KG1 (cell line): Measurements from ENCODE around the gene ZNF506.
"Not testable (repeated sequence)": the region's sequence is repeated elsewhere in the genome, so short reads cannot be mapped to it uniquely, and the experiment has no call there.

ENCODE experiments used
- DNase-seq: peaks from one replicate; lab custom pipeline; 2025; lab: John Stamatoyannopoulos, UW

The ZNF506 gene

DNA sequence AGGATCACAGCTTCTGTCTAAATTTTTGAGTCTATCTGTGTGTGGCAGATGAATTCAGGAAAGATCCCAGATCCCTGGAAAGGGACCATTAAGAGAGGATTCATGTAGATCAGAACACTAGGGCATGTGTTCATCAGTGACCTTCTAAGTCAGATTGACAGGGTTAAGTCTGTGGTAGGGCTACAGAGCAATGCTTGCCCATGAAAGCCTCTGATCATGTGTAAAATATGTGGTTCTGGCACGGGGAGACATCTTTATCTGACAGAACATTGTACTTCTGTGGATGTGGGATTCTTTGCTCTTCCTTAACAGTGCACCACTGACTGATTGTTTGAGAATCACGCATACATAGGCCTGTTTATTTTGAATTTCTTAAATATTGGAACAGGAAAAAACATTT lies 42.9 kb downstream of the ZNF506 start:
- DNase-seq: no peak

DNA sequence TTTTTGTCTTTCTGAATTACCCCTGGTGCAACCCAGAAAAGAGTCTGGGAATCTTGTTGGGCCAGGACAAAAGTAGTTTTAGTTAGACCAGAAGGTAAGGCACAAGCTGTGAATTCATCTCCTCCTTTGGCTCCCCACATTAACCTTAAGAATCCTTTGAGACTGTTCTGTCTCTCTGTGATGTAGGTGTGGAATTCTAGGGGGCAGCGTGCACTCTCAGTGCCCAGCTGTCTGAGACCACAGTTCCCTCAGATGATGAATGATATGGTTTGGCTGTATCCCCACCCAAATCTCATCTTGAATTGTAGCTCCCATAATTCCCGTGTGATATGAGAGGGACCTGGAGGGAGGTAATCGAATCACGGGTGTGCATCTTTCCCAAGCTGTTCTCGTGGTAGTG lies 43.9 kb downstream of the ZNF506 start:
- no peak for DNase-seq

DNA sequence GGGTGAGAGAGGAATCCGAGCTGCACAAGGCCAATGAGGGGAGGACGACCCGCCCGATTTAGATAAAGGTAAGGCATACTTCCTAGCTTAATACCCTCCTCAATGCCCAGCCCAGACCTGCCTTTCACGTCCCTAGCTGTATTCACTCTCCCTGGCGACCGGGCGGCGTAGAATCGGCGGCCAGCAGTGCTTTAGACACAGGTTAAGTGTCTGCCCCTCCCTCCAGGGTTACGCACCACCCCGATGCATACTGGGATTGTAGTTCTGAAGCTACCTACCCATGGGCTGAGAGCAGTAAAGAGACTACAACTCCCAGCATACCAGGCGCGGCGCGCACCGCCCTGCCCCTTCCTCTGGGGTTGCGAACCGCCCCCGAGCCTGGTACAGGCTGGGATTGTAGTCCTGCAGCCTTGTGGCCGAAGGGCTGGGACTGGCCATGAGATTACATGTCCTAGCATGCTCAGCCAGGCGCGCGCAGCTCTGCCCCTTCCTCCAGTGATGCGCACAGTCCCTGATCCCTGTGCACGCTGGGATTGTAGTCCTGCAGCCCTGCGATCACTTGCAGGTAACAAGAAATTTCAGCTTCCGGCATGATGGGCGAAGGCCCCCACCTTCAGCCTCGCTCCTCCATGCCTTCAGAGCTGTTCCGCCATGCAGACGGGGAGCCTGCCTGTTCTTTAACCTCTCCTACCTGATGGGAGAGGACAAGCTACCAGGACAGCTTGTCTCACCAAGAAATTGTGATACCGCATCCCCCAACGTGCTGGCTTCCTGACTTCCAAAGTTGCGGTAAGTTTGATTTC lies 45.1 kb downstream of the ZNF506 start:
- peak; percentile 87 for DNase-seq

DNA sequence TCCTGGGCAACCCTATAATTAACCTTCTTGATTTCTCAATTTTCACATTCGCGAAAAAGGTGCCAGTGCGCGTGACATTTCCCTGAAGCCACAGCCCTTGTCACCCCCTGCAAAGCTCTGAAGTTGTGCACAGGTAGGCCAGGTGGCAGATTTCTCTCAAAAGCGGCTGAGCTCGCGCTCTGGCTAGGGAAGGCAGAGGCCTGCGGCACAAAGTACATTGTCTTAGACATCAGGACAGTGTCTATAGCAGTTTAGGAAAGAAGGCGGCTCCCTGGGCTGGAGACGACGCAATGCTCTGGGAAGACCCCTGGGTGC lies 45.7 kb downstream of the ZNF506 start:
- no peak for DNase-seq

DNA sequence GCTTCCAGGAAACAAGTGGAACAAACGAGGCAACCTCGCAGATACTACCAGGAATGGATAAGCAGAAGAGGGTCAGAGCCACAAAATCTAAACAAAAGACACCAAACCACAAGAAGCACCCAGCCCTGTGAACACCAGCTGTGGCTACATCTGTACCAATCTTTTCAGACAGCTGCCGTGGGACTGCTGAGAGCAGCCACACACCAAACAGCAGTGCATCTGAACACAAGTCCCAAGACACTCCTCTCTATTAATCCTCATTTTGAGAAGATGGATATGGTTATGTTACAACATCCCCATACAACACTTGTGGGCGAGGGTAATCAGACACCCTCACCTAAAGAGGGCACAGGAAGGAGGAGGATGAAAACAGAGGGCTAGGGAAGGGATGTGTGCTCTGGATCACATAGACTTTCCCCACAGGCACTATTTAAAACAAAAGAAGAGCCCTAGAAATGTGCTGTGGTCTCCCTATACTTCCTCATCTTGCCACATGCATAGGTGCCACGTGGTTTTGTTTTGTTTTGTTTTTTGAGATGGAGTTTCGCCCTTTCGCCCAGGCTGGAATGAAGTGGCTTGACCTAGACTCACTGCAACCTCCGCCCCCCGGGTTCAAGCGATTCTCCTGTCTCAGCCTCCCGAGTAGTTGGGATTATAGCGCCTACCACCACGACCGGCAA lies 47.1 kb downstream of the ZNF506 start:
- no peak for DNase-seq

DNA sequence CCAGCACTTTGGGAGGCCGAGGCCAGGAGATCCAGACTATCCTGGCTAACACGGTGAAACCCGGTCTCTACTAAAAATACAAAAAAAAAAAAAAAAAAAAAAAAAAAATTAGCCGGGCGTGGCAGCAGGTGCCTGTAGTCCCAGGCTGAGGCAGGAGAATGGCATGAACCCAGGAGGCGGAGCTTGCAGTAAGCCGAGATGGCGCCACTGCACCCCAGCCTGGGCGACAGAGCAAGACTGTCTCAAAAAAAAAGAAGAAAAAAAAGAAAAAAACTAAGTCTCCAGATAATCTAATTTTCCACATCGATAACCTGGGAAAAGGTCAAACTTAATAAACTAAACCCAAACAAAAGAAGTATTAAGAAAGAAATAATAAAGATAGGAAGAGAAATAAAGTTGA lies 49.6 kb downstream of the ZNF506 start:
- not testable (repeated sequence) for DNase-seq

DNA sequence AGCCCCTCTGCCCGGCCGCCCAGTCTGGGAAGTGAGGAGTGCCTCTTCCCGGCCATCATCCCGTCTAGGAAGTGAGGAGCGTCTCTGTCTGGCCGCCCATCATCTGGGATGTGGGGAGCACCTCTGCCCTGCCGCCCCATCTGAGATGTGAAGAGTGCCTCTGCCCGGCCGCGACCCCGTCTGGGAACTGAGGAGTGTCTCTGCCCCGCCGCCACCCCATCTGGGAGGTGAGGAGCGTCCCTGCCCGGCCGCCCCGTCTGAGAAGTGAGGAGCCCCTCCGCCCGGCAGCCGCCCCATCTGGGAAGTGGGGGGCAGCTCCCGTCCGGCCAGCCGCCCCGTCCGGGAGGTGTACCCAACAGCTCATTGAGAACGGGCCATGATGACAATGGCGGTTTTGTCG lies 51.6 kb downstream of the ZNF506 start:
- not testable (repeated sequence) for DNase-seq

DNA sequence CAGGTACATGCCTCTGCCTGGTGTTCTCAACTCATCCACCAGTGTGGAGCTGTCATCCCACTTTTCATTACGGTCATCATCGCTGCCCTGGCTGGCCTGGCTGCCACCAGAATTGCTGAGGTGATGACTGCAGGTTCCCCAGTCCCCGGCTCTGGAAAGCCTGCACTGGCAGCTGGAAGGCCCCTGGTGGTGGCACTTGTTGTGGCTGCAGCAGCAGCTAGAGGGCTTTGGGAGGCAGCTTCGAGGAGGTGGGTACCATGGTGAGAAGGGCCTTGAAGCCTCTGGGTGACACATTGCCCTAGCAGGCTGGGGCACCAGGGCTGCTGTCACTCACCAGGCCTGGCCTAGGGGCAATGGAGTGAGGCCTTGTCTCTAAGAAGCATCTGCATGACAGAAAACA lies 63.4 kb downstream of the ZNF506 start:
- DNase-seq: no peak

DNA sequence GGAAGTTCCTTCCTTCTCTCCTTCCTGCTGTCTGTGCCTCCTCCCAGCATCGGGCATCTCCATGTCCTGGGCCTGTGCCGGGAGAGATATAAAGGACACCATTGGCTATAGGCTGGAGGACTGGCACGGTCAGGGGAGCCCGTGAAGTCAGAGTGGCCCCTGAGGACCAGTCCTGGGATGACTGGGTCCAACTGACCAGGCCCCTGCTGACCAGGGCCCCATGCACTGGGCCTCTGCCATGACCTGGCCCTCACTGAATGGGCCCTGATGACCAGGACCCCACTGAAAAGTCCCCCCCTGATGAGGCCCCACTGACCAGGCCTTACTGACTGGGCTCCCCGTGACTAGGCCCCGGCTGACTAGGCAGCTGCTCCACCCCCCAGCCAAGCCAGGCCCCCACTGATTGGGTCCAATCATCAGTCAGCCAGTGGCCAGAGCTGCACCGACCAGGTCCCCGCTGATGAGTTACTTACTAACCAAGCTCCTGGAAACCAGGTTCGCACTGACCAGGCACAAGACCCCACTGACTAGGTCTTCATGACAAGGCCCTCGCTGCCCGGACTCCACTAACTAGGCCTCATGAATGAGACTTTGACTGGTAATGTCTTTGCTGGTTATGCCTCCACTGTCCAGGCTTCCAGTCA lies 68.7 kb downstream of the ZNF506 start:
- no peak for DNase-seq

DNA sequence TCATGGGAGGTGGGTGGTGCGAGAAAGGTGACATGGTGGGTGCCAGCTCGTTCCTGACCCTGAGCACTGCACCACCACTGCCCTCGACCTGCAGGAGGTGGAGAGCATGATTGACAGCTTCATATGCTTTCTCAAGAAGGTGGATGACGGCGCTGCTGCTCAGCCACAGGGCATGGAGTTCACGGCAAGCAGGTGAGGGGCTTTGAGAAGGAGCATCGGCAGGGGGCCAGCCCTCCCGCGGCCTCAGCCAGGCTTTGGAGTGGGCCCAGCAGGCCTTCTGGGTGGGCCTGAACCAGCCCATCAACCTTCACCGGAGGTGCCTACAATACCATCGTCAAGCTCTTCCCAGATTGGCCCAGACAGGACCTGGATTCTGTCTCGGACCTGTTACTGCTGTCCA lies 69.7 kb downstream of the ZNF506 start:
- no peak for DNase-seq

DNA sequence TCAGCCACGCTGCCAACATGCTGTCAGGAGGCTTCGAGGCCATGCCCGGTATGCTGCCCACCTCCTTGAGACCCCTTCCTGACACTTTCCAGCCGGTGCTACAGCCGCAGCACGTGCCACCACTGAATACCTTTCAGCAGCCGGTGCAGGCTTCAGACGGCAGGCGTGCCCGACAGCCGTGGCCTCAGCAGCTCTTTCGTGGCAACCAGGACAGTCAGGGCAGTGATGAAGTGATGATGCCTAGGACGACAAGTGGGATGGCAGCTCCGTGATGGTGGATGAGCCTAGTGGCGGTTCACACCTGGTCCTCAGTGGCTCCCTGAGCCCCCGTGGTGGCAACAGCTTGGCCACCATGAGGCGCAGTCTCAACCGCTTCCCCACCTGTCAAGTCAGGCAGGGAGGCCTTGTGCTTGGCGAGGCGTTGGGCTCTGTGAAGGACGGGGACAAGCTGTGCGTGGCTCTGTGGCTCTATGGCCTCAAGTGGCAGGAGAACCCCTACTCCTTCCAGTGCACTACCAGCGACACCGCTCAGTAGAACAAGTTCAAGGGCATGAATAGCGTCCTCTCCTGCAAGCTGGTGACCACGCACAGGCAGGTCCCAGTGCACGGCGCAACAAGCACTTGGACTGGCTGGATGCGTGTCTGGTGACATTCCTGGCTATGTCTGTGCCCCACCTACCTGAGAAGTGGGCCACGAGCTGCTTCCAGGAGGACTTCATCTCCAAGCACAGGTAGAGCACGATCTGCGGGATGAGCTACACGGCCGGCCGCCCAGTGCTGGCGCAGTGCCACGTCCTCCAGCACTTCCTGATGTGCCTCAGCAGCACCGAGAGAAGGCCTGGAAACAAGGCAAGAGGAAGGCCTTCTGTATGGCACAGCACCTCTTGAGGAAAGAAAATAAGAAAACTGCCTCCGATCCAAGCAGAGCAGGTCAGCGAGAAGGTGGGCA lies 70.4 kb downstream of the ZNF506 start:
- DNase-seq: no peak

DNA sequence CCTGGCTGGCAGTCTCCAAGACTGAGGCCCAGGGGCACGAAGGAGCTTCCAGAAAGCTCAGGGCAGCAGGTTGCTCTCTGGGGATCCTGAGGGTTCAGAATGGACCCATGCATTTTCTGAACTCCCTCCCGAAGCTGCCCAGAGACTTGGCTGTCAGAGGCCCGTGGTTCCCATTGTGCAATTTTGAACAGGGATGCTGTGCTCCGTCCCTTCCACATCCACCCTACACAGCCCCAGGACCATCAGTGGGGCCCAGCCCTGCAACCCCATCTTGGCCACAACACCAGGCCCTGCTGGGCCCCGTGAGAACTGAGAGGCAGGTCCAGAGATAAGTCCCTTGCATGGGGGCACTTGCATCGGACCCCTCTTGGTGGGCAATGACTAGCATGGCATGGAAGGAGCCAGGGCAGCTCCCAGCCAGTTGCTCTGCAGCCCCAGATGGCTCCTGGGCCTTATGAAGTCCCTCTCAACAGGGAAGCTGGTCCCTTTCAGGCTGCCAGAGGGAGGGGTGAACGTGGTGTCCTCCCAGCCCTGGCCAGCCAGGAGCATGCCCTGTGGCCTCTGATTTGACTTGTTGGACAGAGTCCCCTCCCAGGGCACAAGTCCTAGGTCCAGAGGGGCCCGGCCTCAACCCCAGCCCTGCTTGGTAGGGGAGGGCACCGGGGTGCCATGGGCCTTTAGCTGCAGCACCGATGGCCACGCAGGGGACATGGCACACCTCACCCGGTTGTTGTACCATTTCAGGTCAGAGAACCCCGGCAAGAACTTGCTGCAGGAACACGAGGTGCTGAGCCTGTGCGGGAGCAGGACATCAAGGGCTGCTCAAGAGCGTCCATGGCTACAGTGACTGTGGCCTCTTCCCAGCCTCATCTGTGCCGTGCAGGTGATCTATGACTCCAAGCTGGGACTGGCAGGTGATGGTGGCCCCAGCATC lies 71.4 kb downstream of the ZNF506 start:
- DNase-seq: no peak

DNA sequence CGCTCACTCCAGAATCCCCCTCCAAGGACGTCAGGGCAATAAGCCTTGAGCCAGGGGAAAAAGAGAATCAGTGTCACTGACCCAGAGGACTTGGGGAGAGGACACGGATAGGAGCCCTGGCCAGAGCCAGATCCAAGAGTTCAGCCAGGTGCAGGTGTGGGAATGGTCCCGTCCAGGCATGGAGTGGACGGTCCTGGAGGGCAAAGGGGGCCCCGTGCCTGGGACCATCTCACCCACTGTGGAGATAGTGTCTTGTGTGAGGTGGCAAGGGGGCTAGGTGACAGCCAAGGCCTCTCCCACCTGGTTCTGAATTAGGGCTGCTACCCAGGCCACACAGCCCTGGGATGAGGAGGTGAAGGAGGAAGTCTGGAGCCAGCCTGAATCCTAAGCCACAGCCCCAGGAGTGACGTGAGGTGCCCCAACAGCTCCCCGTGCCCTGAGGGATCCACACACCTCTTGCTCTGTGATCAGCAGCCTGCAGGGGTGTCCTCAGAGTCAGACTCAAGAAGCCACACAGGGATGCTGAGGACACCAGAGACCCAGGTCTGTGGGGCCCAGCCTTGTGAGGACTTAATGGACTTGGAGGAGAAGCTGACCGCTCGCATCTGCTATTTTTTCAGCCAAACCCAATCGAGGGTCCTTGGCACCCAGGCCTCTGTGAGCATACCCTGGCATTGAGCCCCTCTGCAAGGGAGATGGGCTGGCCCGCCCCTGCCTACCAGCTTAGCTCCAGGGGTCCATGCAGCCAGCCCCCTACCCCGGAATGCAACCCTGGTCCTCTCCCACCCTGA lies 72.2 kb downstream of the ZNF506 start:
- DNase-seq: no peak

DNA sequence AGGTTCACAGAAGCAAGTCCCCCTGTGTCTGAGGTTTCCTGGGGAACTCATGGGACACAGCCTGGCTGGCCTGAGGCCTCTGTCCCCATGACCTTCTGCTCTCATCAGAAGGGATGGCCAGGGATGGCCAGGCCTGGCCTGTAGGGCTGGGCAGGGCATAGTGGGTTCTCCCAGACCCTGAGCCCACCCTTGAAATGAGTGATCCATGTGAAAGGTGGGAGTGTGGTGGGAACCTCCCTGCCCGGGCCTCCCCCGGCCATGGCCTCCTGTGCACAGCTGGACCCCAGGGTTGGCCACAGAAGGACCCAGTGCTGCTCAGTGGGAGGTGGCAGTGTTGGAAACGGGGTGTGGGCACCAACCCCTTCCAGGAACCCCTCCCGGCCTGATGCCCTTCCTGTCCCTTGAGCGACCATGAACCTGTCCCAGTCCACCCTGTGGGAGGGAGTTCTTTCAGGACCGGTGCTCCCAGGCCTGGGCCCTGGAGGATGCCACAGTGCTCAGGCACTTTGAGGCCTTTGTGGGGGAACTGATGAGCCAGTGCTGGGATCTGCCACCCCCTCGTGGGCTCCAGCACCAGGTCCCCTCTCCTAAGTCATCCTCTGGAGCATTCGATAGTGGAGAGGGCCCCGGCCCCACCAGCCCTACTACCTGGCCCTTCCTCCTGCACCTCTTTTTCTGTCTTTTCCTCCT lies 73.2 kb downstream of the ZNF506 start:
- DNase-seq: no peak

DNA sequence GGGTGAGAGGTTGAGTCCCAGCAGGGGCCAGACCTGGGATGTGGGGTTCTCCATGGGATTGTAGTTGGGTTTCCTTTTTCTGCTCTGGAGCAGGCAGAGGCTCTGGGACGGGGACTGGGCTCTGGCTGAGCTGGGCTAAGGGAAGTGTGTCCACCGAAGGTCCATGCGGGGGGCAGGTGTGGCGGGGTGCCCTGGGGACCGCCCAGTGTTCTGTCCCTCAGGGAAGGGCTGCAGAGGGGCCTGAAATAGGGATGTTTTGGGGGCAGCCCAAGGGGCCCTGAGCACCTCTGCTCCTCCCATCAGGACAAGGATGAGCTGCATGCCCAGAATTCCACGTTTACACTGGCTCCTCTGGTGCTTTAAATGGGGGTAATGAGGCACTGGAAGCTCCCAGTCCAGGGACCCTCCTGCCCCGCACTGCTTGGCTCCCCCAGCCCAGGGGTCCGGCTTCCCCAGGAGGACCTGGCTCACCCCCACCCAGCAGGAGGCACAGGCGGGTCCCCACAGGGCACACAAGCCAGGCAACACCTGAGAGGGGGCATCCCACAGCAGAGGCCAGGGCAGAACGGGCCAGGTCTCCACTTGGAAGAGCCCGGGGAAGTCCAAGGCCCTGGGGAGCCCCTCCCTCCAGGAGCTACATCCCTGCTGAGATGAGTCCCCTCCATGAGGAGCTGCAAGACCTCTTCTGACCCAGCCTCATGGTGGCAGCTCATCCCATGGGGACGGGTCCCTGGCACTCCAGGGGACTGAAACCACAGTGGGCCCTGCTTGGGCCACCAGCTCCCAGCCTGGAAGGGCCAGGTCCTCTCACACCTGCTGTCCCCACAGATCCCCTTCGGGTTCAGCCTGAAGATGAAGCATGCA lies 74.0 kb downstream of the ZNF506 start:
- DNase-seq: no peak

DNA sequence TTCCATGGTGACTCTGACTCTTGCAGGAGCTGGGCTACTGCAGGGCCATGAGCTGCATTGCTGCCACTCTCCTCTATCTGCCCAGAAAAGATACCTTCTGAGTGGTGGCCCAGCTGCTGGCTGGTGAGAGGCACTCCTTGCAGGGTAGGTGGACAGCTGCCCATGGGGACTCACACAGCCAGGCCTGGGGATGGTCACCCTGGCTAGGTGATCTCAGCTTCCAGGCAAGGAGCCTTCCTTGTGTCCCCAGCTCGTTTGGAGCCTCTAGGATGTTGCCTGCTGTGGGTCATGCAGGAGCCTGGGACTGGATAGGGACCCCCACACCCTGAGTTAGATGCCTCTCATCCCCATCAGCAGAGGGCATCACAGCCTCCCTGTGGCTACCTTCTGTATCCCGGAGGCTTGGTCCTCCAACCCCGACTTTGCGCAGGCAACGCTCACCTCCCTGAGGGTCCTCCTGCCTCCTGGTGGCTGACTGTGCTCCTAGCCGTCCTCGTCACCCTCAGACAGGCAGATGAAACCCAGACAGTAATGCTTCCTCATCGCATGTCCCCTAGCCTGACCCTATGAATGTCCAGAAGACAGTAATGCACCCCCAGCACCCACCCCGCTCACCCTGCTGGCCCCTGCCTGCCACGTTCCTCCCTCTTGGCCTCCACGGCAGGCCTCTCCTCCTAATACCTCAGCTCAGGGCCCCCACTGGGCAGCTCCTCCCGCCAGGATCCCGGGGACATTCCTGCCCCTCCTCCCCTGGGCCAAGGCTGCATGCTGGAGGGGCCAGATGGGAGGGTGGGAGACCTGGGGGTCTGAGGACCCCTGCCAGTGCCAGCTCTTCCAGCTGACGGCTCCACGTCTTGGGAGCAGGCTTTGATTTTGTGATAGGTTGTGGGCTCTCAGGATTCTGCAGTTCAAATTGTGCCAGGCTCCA lies 75.0 kb downstream of the ZNF506 start:
- no peak for DNase-seq

DNA sequence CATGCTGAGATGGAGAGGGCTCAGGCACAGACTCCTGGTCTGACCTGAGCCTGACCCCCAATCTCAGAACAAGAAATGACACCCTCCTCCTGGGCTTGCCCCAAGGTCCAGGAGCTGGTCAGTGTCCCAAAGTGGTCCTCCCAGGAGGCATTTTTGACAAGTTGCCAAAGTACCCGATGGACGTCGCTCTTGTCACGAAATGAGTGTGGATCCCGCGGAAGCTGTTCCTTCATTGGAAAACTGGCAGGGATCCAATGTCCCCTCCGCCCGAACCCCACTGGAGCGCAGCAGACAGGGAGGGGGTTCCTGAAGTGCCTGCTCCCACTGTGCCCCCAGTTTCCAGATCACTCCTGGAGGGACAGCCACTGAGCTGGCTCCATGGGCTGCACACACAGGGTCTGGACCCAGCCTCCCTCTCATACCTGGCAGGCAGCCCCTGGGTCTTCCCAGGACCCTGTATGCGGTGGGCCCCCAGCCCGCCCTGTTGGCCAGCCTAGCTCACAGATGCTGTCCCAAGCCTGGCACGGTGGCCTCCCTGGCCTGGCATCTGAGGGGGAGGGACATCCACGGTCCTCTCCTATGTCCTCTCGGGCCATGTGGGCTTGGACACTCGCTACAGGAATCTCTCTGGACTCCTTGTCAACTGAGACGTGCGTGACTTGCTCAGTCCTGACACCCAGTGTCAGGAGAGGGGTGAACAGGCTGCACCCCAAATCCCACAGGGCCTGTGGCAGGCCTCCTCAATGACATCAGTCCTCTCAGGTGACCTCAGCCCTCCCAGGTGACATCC lies 75.9 kb downstream of the ZNF506 start:
- no peak for DNase-seq
